Right lobe of liver (tissue), 4 donors: ENCODE results near the gene LIN7C.

ENCODE experiments used
- POLR2A ChIP-seq: fragments of 450-650 bp; IDR thresholded peaks from one replicate; pipeline ENCODE4 v1.6.1; 2017; ENCODE audit warnings: antibody characterized with exemption, mild to moderate bottlenecking
- TF ChIP-seq, protein P1 (sequence below), 4 donors: fragments of 200-600 bp in 3 of 4; fragments of 450-650 bp in 1 of 4; IDR thresholded peaks; one replicate each; pipeline versions ENCODE4 v1.5.1 to v1.8.0; 2016 to 2022; ENCODE audit warnings: antibody characterized with exemption in 4 of 4, mild to moderate bottlenecking in 2 of 4
- donor health status: DM: no; HTN: no; CAD: no.
- donor health status: DM: no; HTN: no; CAD: no.
- donor health status: DM: no; HTN: yes; CAD: no.

DNA sequence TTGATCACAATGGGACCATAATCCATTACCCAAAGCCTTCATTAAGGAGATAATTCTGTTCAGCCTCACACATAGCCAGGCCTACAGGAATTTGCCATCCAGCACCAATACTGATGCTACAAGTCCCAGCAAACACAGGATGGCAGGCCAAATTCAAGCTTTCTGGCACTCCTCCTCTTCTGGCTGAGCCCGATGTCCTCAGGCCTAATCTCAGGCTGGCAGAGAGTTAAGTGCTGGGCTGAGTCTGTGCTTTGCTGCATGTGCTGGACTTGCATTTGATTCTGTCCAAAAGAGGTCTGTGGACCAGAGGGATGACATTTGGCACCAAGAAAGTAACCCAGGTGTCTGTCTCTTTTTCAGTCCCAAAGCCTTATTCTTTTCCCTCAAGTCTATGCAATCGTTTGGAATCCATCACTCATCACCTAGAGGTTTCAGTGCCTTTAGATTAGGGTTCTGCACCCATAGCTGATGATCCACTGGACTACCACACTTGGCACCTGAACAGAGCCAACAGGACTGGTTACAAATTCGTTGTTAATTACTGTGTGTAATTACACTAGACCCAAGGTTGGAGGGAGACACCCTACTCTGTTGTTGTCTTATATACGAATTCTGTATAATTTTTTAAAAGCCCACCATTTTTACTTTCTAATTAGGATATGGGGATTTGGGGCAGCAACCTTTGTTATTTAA lies 19.4 kb upstream of the LIN7C start:
- TF ChIP-seq, protein P1, sequence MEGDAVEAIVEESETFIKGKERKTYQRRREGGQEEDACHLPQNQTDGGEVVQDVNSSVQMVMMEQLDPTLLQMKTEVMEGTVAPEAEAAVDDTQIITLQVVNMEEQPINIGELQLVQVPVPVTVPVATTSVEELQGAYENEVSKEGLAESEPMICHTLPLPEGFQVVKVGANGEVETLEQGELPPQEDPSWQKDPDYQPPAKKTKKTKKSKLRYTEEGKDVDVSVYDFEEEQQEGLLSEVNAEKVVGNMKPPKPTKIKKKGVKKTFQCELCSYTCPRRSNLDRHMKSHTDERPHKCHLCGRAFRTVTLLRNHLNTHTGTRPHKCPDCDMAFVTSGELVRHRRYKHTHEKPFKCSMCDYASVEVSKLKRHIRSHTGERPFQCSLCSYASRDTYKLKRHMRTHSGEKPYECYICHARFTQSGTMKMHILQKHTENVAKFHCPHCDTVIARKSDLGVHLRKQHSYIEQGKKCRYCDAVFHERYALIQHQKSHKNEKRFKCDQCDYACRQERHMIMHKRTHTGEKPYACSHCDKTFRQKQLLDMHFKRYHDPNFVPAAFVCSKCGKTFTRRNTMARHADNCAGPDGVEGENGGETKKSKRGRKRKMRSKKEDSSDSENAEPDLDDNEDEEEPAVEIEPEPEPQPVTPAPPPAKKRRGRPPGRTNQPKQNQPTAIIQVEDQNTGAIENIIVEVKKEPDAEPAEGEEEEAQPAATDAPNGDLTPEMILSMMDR (IDR thresholded peaks at IDR 0.05), result no peak
- TF ChIP-seq POLR2A, result no peak
